ENCODE measurements around the gene AHCYL2.
A peak's percentile ranks its signal among the peaks of the same experiment; 100 is the strongest.

Gene AHCYL2

DNA sequence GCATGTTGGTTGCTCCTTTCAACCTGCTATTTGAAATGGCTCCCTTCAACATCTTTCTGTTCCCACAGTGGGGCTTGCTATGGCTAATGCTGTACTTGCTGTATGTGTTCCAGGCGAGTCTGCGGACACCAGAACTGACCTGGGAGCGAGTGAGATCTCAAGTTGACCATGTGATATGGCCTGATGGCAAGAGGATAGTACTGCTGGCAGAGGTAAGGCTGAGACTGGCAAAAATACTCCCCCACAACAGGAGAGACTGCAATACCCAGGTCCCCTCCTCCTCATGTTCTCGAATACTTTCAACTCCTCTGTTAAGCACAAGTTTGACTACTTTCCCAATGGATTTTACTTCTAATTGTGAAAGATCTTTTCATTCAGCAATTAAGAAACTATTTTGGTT is 197.9 kb downstream of the AHCYL2 start:
- no peak overlapping the region for H3K4me3 Mint-ChIP-seq
- H3K9me3 Mint-ChIP-seq = no peaks in the 10 kb centered on the region
- H3K27ac Mint-ChIP-seq = no peak overlapping the region
- DNase-seq (ENCODE audit: low spot score in 2 of 2) = no peak
- H3K36me3 Mint-ChIP-seq = peaks cover 27% of the 10 kb centered on the region
- H3K27me3 Mint-ChIP-seq = no peaks in the 10 kb centered on the region
- H3K4me1 Mint-ChIP-seq = no peaks in the 10 kb centered on the region
- no peak for ATAC-seq (ENCODE audit: low read depth)

DNA sequence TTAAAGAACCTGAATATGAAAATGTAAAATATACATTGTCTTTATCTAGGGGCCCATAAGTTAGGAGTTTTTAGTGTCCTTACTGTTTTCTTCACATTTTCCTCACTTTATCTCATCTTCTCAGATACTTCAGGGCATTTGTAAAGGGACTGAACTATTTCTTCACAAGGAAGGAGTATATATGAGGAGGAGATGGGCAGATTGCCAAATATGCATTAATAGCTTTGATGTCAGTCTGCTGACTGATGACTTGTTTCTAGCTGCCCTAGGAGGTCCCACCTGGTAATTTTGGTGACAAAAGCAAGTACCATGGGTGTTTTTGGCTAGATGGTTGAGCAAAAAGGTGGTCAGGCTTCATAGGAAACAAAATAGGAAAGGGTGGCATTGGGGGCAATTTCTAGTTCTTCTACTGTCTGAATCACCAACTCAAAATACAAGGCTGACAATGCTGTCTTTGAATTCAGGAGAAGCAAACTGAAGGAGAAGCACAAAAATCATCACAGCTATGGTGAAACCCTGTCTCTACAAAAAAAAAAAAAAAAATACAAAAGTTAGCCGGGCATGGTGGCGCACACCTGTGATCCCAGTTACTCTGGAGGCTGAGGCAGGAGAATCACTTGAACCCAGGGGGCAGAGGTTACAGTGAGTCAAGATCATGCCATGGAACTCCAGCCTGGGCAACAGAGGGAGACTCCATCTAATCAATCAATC is 199.0 kb downstream of the AHCYL2 start:
- Mint-ChIP-seq H3K27me3 (no peaks in the 10 kb centered on the region), H3K27ac (no peak overlapping the region), H3K4me1 (no peaks in the 10 kb centered on the region), H3K36me3 (peaks cover 29% of the 10 kb centered on the region), H3K9me3 (no peaks in the 10 kb centered on the region), H3K4me3 (no peak overlapping the region)
- DNase-seq (ENCODE audit: low spot score in 2 of 2) (no peak), ATAC-seq (ENCODE audit: low read depth) (no peak)

DNA sequence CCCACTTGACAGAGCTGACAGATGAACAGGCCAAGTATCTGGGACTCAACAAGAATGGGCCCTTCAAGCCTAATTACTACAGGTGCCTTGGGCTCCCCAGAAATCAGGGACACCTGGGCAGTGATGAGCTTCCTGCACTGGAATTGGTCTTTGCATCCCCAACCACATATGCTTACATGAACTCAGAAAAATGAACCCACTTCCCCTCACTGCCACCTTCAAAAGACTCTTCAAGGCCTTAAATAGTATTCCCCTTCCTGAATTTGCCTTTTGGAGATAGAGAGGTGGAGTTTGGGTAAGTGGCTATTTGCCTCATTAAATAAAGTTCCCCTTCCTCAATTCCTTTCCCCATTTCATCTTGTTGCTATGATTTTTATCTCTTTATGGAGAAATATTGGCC is 201.7 kb downstream of the AHCYL2 start:
- Mint-ChIP-seq H3K27me3 (no peaks in the 10 kb centered on the region), H3K4me3 (no peak overlapping the region), H3K27ac (no peak overlapping the region), H3K4me1 (no peaks in the 10 kb centered on the region), H3K36me3 (peaks cover 31% of the 10 kb centered on the region), H3K9me3 (no peaks in the 10 kb centered on the region)
- DNase-seq (ENCODE audit: low spot score in 2 of 2) (no peak), ATAC-seq (ENCODE audit: low read depth) (no peak)

DNA sequence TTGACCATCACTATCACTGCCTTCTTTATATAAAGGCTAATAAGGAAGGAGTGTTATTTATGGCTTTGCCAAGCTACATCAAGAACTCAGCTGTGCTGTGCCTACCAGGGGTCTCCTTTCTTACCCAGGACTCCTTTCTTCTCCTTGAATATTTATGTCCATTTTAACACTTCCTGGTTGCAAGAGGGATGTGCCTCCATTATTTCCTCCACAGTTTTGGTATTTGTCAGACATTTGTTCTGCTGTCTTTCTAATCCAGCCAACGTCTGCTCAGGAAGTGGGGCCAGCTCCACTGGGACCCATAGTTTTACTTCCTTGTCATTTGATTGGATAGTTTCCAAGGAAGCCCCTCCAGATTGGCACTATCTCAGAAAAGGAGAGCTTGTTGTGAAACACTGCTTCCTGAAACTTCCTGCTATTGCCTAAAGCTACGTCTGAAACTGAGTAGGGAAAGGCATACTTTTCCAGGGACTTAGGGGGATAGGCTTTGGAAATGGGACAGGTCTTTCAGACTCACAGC is 202.8 kb downstream of the AHCYL2 start:
- DNase-seq (ENCODE audit: low spot score in 2 of 2) (no peak), ATAC-seq (ENCODE audit: low read depth) (no peak)
- Mint-ChIP-seq H3K4me3 (no peak overlapping the region), H3K36me3 (peaks cover 31% of the 10 kb centered on the region), H3K27ac (no peak overlapping the region), H3K27me3 (peaks cover under 1% of the 10 kb centered on the region), H3K4me1 (peaks cover under 1% of the 10 kb centered on the region), H3K9me3 (no peaks in the 10 kb centered on the region)

DNA sequence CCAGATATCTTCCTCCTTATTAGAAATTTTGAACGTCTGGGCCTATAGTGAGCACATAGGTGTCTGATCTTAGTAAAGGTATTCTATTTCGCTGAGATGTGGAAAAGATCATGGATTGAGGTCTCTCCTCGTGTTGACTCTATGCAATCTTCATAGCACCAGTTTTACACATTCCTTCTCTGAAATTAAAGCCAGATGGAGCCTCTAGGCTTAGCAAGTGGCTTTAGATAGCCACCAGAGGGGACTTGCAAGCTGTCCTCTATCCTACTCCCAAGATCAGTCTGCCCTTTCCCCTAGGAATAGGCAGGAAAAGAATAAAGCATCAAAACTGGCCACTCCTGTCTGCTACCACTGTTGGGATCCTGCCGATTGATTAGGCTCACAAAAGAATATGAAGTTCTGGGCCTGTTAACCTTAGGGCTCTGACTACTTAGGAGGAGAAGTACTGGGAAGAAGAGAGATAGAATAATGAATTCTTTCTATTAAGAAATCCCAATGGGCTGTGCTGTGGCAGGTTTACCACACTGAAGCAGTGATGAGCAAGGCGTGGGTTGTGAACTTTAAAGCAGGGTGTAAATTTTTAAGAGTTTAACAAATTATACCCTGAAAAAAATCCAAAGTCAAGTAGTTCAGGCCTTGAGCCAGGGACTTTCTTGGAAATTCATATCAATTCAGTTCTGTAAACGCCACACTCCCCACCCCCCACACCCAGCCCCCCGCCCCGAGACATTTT is 207.2 kb downstream of the AHCYL2 start:
- no peak overlapping the region for H3K4me3 Mint-ChIP-seq
- H3K9me3 Mint-ChIP-seq = no peaks in the 10 kb centered on the region
- H3K4me1 Mint-ChIP-seq = peaks cover 17% of the 10 kb centered on the region
- peaks cover 17% of the 10 kb centered on the region for H3K36me3 Mint-ChIP-seq
- DNase-seq (ENCODE audit: low spot score in 2 of 2) (no peak), ATAC-seq (ENCODE audit: low read depth) (no peak)
- H3K27me3 Mint-ChIP-seq = peaks cover 13% of the 10 kb centered on the region
- H3K27ac Mint-ChIP-seq = no peak overlapping the region

DNA sequence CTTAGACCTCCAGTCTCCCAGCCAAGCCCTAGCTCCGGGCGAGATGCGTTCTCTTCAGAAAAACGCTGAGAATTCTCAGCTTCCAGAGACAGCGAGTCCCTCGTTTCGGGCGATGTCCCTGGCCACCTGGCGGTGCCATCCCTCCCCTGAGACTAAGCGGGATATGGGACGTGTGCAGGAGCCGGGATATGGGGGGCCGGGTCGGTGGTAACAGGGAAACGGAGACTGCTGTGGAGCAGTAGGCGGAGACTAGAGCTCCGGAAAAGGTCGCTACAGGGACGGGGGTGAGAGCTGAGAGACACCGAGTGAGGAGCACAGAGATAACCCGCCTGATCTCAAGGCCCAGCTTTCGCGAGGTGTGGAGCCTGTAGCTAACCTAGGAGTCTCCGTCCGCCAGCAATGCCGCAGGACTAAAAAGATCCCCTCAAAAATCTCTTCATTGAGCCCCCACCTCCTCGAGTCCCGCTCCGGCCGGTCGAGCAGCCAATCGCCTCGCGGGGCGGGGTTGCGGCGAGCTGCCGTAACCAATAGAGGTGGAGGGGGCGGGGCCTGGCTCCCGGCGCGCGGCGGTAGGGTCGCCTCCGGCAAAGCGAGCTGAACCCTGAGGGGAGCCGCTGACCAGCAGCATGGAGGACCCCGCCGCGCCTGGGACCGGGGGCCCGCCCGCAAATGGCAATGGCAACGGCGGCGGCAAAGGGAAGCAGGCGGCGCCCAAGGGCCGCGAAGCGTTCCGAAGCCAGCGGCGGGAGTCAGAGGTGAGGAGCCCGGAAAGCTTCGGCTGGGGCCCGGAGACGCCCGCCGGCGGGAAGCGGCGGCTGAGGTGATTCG is 209.2 kb downstream of the AHCYL2 start, which contains the start of gene STRIP2:
Gene STRIP2, plus strand, starts transcription at position 586 of the 828 bp plus-strand sequence. Its CDS starts 41 bp downstream, at position 627.
- peak; percentile 83 to 90 for DNase-seq (ENCODE audit: low spot score in 2 of 2)
- peak; percentile 93 for ATAC-seq (ENCODE audit: low read depth)
- Mint-ChIP-seq H3K36me3 (peaks cover 4% of the 10 kb centered on the region), H3K4me3 (peak within 1 kb of the TSS; percentile 97), H3K27ac (peak within 1 kb of the TSS; percentile 79), H3K4me1 (peaks cover 17% of the 10 kb centered on the region), H3K27me3 (peaks cover 13% of the 10 kb centered on the region), H3K9me3 (no peaks in the 10 kb centered on the region)

DNA sequence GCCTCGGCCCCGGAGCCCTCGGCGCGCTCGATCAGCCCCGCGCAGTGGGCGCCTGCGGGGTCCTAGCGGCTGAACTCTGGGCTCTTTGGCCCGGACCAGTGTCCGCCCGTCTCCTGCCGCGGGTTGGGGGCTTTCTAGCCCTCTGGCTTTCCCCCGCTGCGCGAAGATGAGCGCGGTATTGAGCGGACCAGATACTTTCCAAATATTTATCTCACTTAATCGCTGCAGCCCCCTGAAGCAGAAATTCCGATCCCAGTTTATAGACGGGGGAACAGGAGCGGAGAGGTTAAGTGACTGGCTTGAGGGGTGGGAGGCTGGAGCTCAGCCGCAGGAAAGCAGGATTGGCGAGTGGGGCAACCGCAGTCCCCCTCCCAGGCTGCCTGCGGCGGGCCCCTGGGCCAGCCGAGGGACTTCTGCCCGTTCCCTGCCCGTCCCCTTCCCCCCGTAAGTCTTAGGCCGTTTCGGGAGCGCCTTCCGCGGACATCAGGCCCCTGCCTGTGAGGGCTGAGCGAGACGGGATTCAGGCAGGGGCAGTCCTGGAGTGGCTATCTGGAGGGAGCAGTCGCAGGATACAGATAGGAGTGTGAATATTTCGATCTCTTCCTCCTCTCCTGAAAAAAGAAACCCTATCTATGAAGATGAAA is 210.0 kb downstream of the AHCYL2 start:
- no peaks in the 10 kb centered on the region for H3K9me3 Mint-ChIP-seq
- H3K36me3 Mint-ChIP-seq = no peaks in the 10 kb centered on the region
- peak overlapping the region; percentile 79 for H3K27ac Mint-ChIP-seq
- peaks cover 13% of the 10 kb centered on the region for H3K27me3 Mint-ChIP-seq
- DNase-seq (ENCODE audit: low spot score in 2 of 2) = peak in 1 of 2 donors; percentile 15
- H3K4me1 Mint-ChIP-seq = peaks cover 17% of the 10 kb centered on the region
- no peak for ATAC-seq (ENCODE audit: low read depth)
- H3K4me3 Mint-ChIP-seq = peak overlapping the region; percentile 97

DNA sequence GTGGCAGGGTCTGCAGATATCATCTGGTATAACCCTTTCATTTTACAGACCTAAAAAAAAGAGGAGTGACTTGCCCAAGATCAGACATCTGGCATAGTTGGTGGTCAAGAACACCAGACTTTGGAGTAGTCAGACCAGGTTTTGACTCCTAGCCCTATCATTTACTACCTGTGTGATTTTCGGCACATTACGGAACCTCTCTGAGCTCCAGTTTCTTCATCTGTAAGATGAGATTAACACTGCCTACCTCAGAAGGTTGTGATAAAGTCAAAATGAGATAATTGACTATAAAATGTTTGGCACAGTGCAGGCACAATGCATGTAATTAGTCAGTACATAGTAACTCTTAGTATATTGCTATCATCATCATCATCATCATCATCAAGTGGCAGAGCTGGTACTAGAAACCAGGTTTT is 210.6 kb downstream of the AHCYL2 start:
- ATAC-seq (ENCODE audit: low read depth) = no peak
- peaks cover 17% of the 10 kb centered on the region for H3K4me1 Mint-ChIP-seq

DNA sequence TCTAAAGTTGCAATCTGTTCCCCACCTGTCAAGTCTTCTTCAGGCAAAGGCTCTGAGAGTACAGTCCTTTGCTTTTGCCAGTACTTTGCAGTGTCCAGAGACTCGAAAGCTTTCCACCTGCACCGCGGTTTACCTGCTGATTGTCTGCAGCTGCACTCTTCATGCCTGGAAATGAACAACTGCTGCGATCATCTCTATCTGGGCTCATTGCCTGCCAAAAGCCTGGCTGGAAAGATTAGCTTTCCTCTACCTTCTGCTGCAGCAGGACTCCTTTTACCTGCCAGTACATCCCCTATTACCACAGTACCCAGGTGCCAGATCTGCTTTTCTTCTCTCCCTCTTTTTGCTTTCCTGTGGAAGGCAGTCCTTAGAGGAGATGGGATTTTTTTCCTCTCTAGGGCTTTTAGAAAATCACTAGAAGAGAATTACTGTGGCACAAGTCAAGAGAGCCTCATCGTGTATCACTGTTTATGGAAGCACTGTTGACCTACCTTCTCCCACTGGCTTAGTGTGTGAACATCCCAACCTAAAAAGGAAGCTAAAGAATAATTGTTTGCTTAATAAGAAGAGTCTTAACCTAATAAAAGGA is 211.6 kb downstream of the AHCYL2 start:
- ATAC-seq (ENCODE audit: low read depth) (no peak), DNase-seq (ENCODE audit: low spot score in 2 of 2) (no peak)
- H3K9me3 Mint-ChIP-seq = no peaks in the 10 kb centered on the region
- peaks cover 17% of the 10 kb centered on the region for H3K4me1 Mint-ChIP-seq
- H3K27ac Mint-ChIP-seq = no peak overlapping the region
- no peaks in the 10 kb centered on the region for H3K36me3 Mint-ChIP-seq
- no peak overlapping the region for H3K4me3 Mint-ChIP-seq
- peaks cover 13% of the 10 kb centered on the region for H3K27me3 Mint-ChIP-seq

More for the DNA sequence above, 210.6 kb downstream of the AHCYL2 start:
- H3K27me3 Mint-ChIP-seq = peaks cover 13% of the 10 kb centered on the region
- no peak for DNase-seq (ENCODE audit: low spot score in 2 of 2)
- no peak overlapping the region for H3K27ac Mint-ChIP-seq
- no peaks in the 10 kb centered on the region for H3K36me3 Mint-ChIP-seq
- no peaks in the 10 kb centered on the region for H3K9me3 Mint-ChIP-seq
- peak overlapping the region; percentile 97 for H3K4me3 Mint-ChIP-seq

DNA sequence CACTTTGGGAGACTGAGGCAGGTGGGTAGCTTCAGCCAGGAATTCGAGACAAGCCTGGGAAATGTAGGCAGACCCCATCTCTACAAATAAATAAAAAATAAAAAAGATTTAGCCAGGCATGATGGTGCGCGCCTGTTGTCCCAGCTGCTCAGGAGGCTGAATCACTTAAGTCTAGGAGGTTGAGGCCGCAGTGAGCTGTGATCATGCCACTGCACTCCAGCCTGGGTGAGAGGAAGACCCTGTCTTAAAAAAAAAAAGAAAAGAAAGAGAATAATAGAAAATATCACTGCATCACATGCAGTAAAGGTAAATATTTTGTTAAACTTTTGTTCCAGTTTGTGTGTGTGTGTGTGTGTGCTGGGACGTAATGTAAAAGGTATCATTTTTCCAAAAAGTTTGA is 212.4 kb downstream of the AHCYL2 start:
- no peak for DNase-seq (ENCODE audit: low spot score in 2 of 2)
- no peak overlapping the region for H3K4me3 Mint-ChIP-seq
- no peak overlapping the region for H3K27ac Mint-ChIP-seq
- ATAC-seq (ENCODE audit: low read depth) = no peak
- no peaks in the 10 kb centered on the region for H3K36me3 Mint-ChIP-seq
- peaks cover 13% of the 10 kb centered on the region for H3K27me3 Mint-ChIP-seq
- H3K4me1 Mint-ChIP-seq = peaks cover 17% of the 10 kb centered on the region
- H3K9me3 Mint-ChIP-seq = no peaks in the 10 kb centered on the region

DNA sequence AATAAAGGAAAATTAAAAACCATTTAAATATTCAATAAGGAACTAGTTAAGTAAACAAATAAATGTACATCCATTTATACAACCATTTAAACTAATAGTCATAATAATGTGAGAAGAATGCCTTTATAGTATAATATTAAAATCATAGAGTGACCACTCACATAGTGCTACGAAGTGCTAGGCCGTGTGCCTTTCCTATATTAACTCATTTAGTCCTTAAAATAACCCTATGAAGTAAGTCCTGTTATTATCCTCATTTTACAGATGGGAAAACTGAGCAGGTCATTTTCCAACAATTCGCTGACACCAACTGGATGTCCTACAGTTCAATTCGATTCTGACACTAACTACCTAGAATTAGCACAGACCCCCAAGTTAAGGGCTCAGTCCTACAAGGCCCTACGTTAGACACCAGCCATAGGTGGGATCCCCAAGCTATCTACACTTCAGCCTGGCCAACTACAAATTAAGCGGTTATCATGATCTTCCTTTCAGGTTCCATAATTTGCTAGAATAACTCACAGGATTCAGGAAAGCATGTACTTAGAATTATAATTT is 213.5 kb downstream of the AHCYL2 start:
- peaks cover 8% of the 10 kb centered on the region for H3K27me3 Mint-ChIP-seq
- H3K4me1 Mint-ChIP-seq = peaks cover 11% of the 10 kb centered on the region

DNA sequence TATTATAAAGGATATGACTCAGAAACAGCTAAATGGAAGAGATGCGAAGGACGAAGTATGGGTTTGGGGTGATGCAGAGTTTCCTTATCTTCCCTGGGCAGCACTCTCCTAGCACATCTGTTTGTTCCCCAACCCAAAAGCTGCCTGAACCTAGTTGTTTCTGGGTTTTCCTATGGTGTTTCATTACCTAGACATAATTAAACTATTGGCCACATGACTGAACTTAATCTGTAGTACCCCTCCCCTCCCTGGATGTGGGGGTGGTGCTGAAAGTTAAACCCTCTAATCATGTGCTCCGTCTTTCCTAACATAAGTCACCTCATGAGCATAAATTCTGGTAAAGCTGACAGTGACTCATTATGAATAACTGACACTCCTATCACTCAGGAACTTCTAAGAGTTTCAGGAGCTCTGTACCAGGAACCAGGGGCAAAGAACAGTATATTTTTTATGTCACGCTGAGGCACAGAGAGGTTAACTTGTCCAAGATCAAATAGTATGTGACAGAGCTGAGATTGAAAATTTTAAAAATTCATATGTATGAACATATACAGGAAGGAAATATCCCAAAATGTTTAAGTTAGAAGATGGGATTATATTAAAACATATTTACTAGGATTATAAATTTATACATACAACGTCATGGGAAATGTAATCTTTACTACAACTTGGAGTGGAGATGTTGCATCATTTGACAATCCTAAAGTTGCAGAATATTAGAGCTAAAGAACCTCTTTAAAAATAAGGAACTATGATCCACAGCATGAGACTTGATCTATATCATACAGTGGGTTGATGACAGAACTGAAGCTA is 214.2 kb downstream of the AHCYL2 start:
- H3K27me3 Mint-ChIP-seq = peaks cover 8% of the 10 kb centered on the region
- DNase-seq (ENCODE audit: low spot score in 2 of 2) (no peak), ATAC-seq (ENCODE audit: low read depth) (no peak)
- H3K9me3 Mint-ChIP-seq = no peaks in the 10 kb centered on the region
- H3K4me3 Mint-ChIP-seq = no peak overlapping the region
- peaks cover 4% of the 10 kb centered on the region for H3K4me1 Mint-ChIP-seq
- no peak overlapping the region for H3K27ac Mint-ChIP-seq
- no peaks in the 10 kb centered on the region for H3K36me3 Mint-ChIP-seq

More for the DNA sequence above, 213.5 kb downstream of the AHCYL2 start:
- H3K9me3 Mint-ChIP-seq = no peaks in the 10 kb centered on the region
- DNase-seq (ENCODE audit: low spot score in 2 of 2) (no peak), ATAC-seq (ENCODE audit: low read depth) (no peak)
- H3K27ac Mint-ChIP-seq = no peak overlapping the region
- no peaks in the 10 kb centered on the region for H3K36me3 Mint-ChIP-seq
- H3K4me3 Mint-ChIP-seq = no peak overlapping the region

Measured in memory B cell (primary cell).